Keratinocyte (primary cell): ENCODE results near the gene LGALS14. TPM values are rescaled to one million over a fixed set of nuclear protein-coding genes. Genes with fewer than 3 reads are reported as not detected.
"Not testable (repeated sequence)": the region's sequence is repeated elsewhere in the genome, so short reads cannot be mapped to it uniquely, and the experiment has no call there.

Experiments used
- DNase-seq: peaks from one replicate; pipeline ENCODE4 v3.0.0-alpha.2; 2011; ENCODE audit warnings: low read depth, missing footprints, low spot score
- FAIRE-seq: peaks from 2 replicates; lab custom pipeline; 2011; peaks lifted over from hg19 to GRCh38; lab: Jason Lieb, UNC
- H2AFZ ChIP-seq: 2 replicates; pipeline ENCODE4 v1.6.0; 2012; ENCODE audit warnings: low read length, control low read depth, inconsistent platforms; ENCODE audit not compliant: control insufficient read depth
- H3K27ac ChIP-seq: 2 replicates; pipeline ENCODE4 v1.5.1; 2011; ENCODE audit warnings: low read length; ENCODE audit not compliant: control insufficient read depth, insufficient read depth
- H3K27me3 ChIP-seq: 3 replicates; pipeline ENCODE4 v1.6.0; 2011; ENCODE audit warnings: low read length; ENCODE audit not compliant: control insufficient read depth, insufficient read depth; ENCODE audit errors: extremely low read depth
- H3K36me3 ChIP-seq, 2 experiments: 2 replicates in 1 of 2; 3 replicates in 1 of 2; pipeline ENCODE4 v1.5.1; 2011; ENCODE audit warnings: low read length in 2 of 2, mild to moderate bottlenecking in 1 of 2; ENCODE audit not compliant: control insufficient read depth in 2 of 2, insufficient read depth in 2 of 2; ENCODE audit errors: extremely low read depth in 1 of 2
- H3K4me1 ChIP-seq: 3 replicates; pipeline ENCODE4 v1.5.1; 2011; ENCODE audit warnings: low read length; ENCODE audit not compliant: control insufficient read depth, insufficient read depth; ENCODE audit errors: extremely low read depth
- H3K4me2 ChIP-seq: 3 replicates; pipeline ENCODE4 v1.6.0; 2011; ENCODE audit warnings: low read depth, low read length; ENCODE audit not compliant: control insufficient read depth, insufficient read depth; ENCODE audit errors: extremely low read depth
- H3K4me3 ChIP-seq, 3 experiments: fragments of 200-600 bp in 1 of 3; sonication (generic) in 1 of 3; 2 replicates in 2 of 3; 3 replicates in 1 of 3; pipeline ENCODE4 v1.5.1; 2011 to 2016; ENCODE audit warnings: low read length in 3 of 3, mild to moderate bottlenecking in 3 of 3, control low read depth in 2 of 3, inconsistent platforms in 1 of 3, low read depth in 1 of 3, mixed read lengths in 1 of 3, mixed run types in 1 of 3, moderate library complexity in 1 of 3; ENCODE audit not compliant: control insufficient read depth in 2 of 3, insufficient read depth in 2 of 3; ENCODE audit errors: extremely low read depth in 1 of 3
- H3K79me2 ChIP-seq: 2 replicates; pipeline ENCODE4 v1.6.0; 2012; ENCODE audit warnings: low read length; ENCODE audit not compliant: control insufficient read depth, insufficient read depth
- H3K9ac ChIP-seq: 3 replicates; pipeline ENCODE4 v1.6.0; 2011; ENCODE audit warnings: low read length; ENCODE audit not compliant: control insufficient read depth, insufficient read depth; ENCODE audit errors: extremely low read depth
- H3K9me1 ChIP-seq: 3 replicates; pipeline ENCODE4 v1.6.0; 2011; ENCODE audit warnings: low read length; ENCODE audit not compliant: control insufficient read depth, insufficient read depth; ENCODE audit errors: extremely low read depth
- H3K9me3 ChIP-seq: 2 replicates; pipeline ENCODE4 v1.5.1; 2012; ENCODE audit warnings: low read depth, low read length; ENCODE audit not compliant: control insufficient read depth
- H4K20me1 ChIP-seq: 3 replicates; pipeline ENCODE4 v1.6.0; 2011; ENCODE audit warnings: low read length; ENCODE audit not compliant: control insufficient read depth, insufficient read depth; ENCODE audit errors: extremely low read depth
- EZH2 ChIP-seq: IDR thresholded peaks from one replicate; pipeline ENCODE4 v1.6.1; 2012; ENCODE audit warnings: inconsistent platforms, mild to moderate bottlenecking, low read length, moderate library complexity
- dilution Hi-C: fragments of 300-500 bp; cut with MboI; formaldehyde crosslinking; loops from one replicate; pipeline ENCODE4 v1.7.0; 2020; ENCODE audit warnings: low sequenced_read_pairs; ENCODE audit not compliant: extremely low pct_ligation_motif_present
- polyA plus RNA-seq, 5 experiments: library from polyadenylated mRNA; depleted of rRNA in 3 of 5; stranded (reverse) in 3 of 5; stranded (forward) in 1 of 5; unstranded in 1 of 5; fragments of >200 nt; gene quantifications; 1 replicate in 1 of 5; 2 replicates in 3 of 5; 3 replicates in 1 of 5; pipeline versions ENCODE4 v1.2.1 to v1.2.3, GENCODE V29; 2011 to 2012; ENCODE audit warnings: missing spikeins in 2 of 5, low read depth in 1 of 5, low replicate concordance in 1 of 5
- TF ChIP-seq, protein P1 (sequence below), 3 experiments: IDR thresholded peaks in 1 of 3; conservative IDR thresholded peaks in 1 of 3; optimal IDR thresholded peaks in 1 of 3; 2 replicates in 2 of 3; 3 replicates in 1 of 3; pipeline versions ENCODE3 to v1.5.1; 2011; ENCODE audit warnings: low read length in 3 of 3, mild to moderate bottlenecking in 3 of 3, moderate library complexity in 2 of 3, control low read depth in 1 of 3, inconsistent platforms in 1 of 3; ENCODE audit not compliant: insufficient read depth in 2 of 3; ENCODE audit errors: extremely low read depth in 1 of 3

LGALS14 gene
- polyA plus RNA-seq, 1 donor (not counting 4 experiments of a cell fraction or from before 2014, with no cell fraction given), result not detected

DNA sequence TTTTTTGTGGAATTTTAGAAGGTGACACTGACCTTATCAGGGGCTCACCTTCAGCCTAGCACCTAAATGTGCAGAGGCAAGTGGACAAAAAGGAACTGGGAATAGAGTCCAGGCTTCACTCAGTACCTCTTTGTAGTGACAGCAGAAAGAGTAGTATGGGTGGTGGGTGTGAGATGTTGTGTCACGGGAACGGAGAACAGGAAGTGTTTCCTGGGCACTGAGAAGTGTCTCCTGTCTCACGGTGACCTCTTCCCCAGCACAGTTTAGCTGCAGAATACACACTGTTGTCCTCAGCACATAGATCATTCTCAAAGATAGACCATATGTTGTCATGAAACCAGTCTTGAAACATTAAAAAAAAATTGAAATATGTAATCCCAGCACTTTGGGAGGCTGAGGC, 17.5 kb upstream of the LGALS14 start:
- no peak overlapping the region for H3K9ac ChIP-seq
- H3K4me3 ChIP-seq, result no peak overlapping the region
- no peak overlapping the region for H3K27ac ChIP-seq
- TF ChIP-seq, protein P1, sequence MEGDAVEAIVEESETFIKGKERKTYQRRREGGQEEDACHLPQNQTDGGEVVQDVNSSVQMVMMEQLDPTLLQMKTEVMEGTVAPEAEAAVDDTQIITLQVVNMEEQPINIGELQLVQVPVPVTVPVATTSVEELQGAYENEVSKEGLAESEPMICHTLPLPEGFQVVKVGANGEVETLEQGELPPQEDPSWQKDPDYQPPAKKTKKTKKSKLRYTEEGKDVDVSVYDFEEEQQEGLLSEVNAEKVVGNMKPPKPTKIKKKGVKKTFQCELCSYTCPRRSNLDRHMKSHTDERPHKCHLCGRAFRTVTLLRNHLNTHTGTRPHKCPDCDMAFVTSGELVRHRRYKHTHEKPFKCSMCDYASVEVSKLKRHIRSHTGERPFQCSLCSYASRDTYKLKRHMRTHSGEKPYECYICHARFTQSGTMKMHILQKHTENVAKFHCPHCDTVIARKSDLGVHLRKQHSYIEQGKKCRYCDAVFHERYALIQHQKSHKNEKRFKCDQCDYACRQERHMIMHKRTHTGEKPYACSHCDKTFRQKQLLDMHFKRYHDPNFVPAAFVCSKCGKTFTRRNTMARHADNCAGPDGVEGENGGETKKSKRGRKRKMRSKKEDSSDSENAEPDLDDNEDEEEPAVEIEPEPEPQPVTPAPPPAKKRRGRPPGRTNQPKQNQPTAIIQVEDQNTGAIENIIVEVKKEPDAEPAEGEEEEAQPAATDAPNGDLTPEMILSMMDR (optimal IDR thresholded peaks at IDR 0.05 in 1 of 3, IDR thresholded peaks at IDR 0.05 in 1 of 3, conservative IDR thresholded peaks at IDR 0.05 in 1 of 3; ENCODE audit: extremely low read depth in 1 of 3, insufficient read depth in 2 of 3, low read length in 3 of 3), result no peak
- TF ChIP-seq EZH2, result no peak
- no peak overlapping the region for H2AFZ ChIP-seq
- no peaks in the 10 kb centered on the region for H3K79me2 ChIP-seq
- no peak for FAIRE-seq
- H3K9me1 ChIP-seq, result no peaks in the 10 kb centered on the region
- DNase-seq, result no peak
- no peaks in the 10 kb centered on the region for H3K9me3 ChIP-seq
- no peaks in the 10 kb centered on the region for H4K20me1 ChIP-seq
- dilution Hi-C loops, result no loop called here
- H3K27me3 ChIP-seq, result no peaks in the 10 kb centered on the region
- H3K4me2 ChIP-seq, result no peak overlapping the region
- H3K36me3 ChIP-seq, result no peaks in the 10 kb centered on the region
- no peaks in the 10 kb centered on the region for H3K4me1 ChIP-seq

DNA sequence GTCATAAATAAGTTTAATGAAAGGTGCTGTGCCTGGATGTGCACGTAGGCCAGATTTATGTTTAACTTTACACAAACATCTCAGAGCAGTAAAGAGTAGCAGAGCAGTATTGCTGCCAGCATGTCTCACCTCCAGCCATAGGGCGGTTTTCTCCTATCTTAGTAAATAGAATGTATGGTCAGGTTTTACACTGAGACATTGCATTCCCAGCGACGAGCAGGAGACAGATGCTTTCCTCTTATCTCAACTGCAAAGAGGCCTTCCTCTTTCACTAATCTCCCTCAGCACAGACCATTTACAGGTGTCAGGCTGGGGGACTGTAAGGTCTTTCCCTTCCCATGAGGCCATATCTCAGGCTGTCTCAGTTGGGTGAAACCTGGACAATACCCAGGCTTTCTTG, 15.6 kb upstream of the LGALS14 start:
- H2AFZ ChIP-seq, dilution Hi-C loops, H3K9me1 ChIP-seq, H3K36me3 ChIP-seq, H3K4me1 ChIP-seq, H3K4me2 ChIP-seq, DNase-seq, H3K4me3 ChIP-seq, H3K79me2 ChIP-seq, H3K27me3 ChIP-seq, H4K20me1 ChIP-seq, H3K9me3 ChIP-seq, H3K27ac ChIP-seq, FAIRE-seq, H3K9ac ChIP-seq: not testable (repeated sequence)

DNA sequence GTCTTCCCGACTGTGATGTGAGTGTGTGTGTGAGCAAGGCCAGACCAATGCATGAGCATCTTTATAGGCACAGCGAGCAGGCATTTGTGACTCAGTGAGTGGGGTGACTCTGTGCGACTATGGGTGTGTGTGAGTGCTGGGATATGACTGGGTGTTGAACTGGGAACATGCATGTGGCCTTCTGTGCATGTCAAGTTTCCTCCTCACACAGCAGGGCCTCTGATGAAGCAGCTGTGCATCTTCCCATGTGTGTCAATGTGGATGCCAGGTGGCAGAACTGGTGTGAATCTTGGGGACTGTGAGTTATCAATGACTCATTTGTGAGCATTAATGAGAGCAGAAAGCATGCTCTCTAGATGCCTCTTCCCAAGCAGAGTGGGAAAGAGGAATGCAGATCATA, 12.1 kb upstream of the LGALS14 start:
- FAIRE-seq, result no peak
- Histone ChIP-seq H3K27ac (no peak overlapping the region), H3K9me1 (no peaks in the 10 kb centered on the region), H3K36me3 (no peaks in the 10 kb centered on the region), H2AFZ (no peak overlapping the region), H3K79me2 (no peaks in the 10 kb centered on the region), H3K4me1 (no peaks in the 10 kb centered on the region), H3K9ac (no peak overlapping the region), H4K20me1 (no peaks in the 10 kb centered on the region), H3K9me3 (no peaks in the 10 kb centered on the region), H3K4me3 (no peak overlapping the region), H3K27me3 (no peaks in the 10 kb centered on the region), H3K4me2 (no peak overlapping the region)
- dilution Hi-C loops, result no loop called here
- TF ChIP-seq, protein P1 (optimal IDR thresholded peaks at IDR 0.05 in 1 of 3, IDR thresholded peaks at IDR 0.05 in 1 of 3, conservative IDR thresholded peaks at IDR 0.05 in 1 of 3; ENCODE audit: extremely low read depth in 1 of 3, insufficient read depth in 2 of 3, low read length in 3 of 3), result no peak
- no peak for TF ChIP-seq EZH2
- no peak for DNase-seq
